OCI-LY1 (cell line): ENCODE measurements around the gene WFDC10A.

Source experiments
- CTCF ChIP-seq: fragments of 200-600 bp; sonication (generic), shearing (Covaris generic); IDR thresholded peaks from 2 replicates; pipeline ENCODE4 v1.5.1; 2017; ENCODE audit warnings: mild to moderate bottlenecking, antibody characterized with exemption, low read length, moderate library complexity, mixed read lengths
- EZH2 ChIP-seq: fragments of 200-600 bp; sonication (generic), shearing (Covaris generic); IDR thresholded peaks from 2 replicates; pipeline ENCODE4 v1.8.0; 2017; ENCODE audit warnings: borderline replicate concordance, mixed run types, mild to moderate bottlenecking, antibody characterized with exemption, low read length, moderate library complexity, mixed read lengths

GRCh38 chr20:45672765-45673164 is 43.2 kb downstream of the WFDC10A start:
- TF ChIP-seq CTCF (no peak), EZH2 (no peak)
